Adrenal gland (tissue), 5 donors: Measurements from ENCODE around the gene RBM17.
"Not testable (repeated sequence)": the region's sequence is repeated elsewhere in the genome, so short reads cannot be mapped to it uniquely, and the experiment has no call there.

Source experiments
- POLR2A ChIP-seq, 2 donors: fragments of 450-650 bp; IDR thresholded peaks; one replicate each; pipeline ENCODE4 v1.6.1; 2017; ENCODE audit warnings: antibody characterized with exemption in 2 of 2, mild to moderate bottlenecking in 2 of 2, moderate library complexity in 1 of 2
- TF ChIP-seq, protein P1 (sequence below), 6 experiments: fragments of 450-650 bp in 4 of 6; fragments of 200-600 bp in 2 of 6; sonication (generic) in 1 of 6; IDR thresholded peaks; 1 replicate in 5 of 6; 2 replicates in 1 of 6; pipeline versions ENCODE4 v1.5.1 to v1.8.0; 2016 to 2021; ENCODE audit warnings: antibody characterized with exemption in 6 of 6, mild to moderate bottlenecking in 2 of 6, moderate library complexity in 1 of 6
- donor health status: DM: no; HTN: no; CAD: no.

DNA sequence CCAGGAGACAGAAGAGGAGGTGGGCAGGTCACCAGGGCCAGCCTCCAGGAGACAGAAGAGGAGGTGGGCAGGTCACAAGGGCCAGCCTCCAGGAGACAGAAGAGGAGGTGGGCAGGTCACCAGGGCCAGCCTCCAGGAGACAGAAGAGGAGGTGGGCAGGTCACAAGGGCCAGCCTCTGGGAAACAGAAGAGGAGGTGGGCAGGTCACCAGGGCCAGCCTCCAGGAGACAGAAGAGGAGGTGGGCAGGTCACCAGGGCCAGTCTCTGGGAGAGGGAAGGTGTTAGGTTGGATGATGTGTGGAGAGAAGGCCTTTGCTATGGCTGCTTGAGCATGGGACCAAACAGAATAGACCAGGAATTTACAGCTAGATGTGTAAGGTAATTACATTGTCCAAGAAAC, 38.6 kb downstream of the RBM17 start:
- TF ChIP-seq, protein P1, sequence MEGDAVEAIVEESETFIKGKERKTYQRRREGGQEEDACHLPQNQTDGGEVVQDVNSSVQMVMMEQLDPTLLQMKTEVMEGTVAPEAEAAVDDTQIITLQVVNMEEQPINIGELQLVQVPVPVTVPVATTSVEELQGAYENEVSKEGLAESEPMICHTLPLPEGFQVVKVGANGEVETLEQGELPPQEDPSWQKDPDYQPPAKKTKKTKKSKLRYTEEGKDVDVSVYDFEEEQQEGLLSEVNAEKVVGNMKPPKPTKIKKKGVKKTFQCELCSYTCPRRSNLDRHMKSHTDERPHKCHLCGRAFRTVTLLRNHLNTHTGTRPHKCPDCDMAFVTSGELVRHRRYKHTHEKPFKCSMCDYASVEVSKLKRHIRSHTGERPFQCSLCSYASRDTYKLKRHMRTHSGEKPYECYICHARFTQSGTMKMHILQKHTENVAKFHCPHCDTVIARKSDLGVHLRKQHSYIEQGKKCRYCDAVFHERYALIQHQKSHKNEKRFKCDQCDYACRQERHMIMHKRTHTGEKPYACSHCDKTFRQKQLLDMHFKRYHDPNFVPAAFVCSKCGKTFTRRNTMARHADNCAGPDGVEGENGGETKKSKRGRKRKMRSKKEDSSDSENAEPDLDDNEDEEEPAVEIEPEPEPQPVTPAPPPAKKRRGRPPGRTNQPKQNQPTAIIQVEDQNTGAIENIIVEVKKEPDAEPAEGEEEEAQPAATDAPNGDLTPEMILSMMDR (IDR thresholded peaks at IDR 0.05) = not testable (repeated sequence)
- TF ChIP-seq POLR2A (IDR thresholded peaks at IDR 0.05) = not testable (repeated sequence)
